Smooth muscle cell (in vitro differentiated cells): ENCODE measurements around the gene CHMP4A. TPM values are rescaled to one million over a fixed set of nuclear protein-coding genes. Genes with fewer than 3 reads are reported as not detected.

ENCODE experiments used
- DNase-seq: peaks from one replicate; lab custom pipeline; 2025; ENCODE audit not compliant: unreplicated experiment; lab: John Stamatoyannopoulos, UW
- H2AFZ ChIP-seq: fragments of 200-600 bp; sonication (generic); 2 replicates; pipeline ENCODE4 v1.6.0; 2016; ENCODE audit warnings: antibody characterized with exemption, low read depth, mild to moderate bottlenecking
- H3F3A ChIP-seq: fragments of 200-600 bp; sonication (generic); 2 replicates; pipeline ENCODE4 v1.6.0; 2017; ENCODE audit warnings: antibody characterized with exemption, low read depth
- H3K27ac ChIP-seq: fragments of 200-600 bp; sonication (generic); 2 replicates; pipeline ENCODE4 v1.5.1; 2016; ENCODE audit warnings: low read depth, mild to moderate bottlenecking
- H3K27me3 ChIP-seq: fragments of 200-600 bp; sonication (generic); 2 replicates; pipeline ENCODE4 v1.6.1; 2016; ENCODE audit warnings: low read depth, mild to moderate bottlenecking
- H3K36me3 ChIP-seq: fragments of 200-600 bp; sonication (generic); 2 replicates; pipeline ENCODE4 v1.5.1; 2016; ENCODE audit warnings: low read depth
- H3K4me1 ChIP-seq: fragments of 200-600 bp; sonication (generic); 2 replicates; pipeline ENCODE4 v1.5.1; 2016; ENCODE audit warnings: low read depth
- H3K4me2 ChIP-seq: fragments of 200-600 bp; sonication (generic); 2 replicates; pipeline ENCODE4 v1.6.0; 2016; ENCODE audit warnings: mild to moderate bottlenecking
- H3K4me3 ChIP-seq: fragments of 200-600 bp; sonication (generic); 2 replicates; pipeline ENCODE4 v1.5.1; 2016; ENCODE audit warnings: mild to moderate bottlenecking
- H3K79me2 ChIP-seq: fragments of 200-600 bp; sonication (generic); 2 replicates; pipeline ENCODE4 v1.6.0; 2016; ENCODE audit warnings: low read depth, mild to moderate bottlenecking
- H3K9ac ChIP-seq: fragments of 200-600 bp; sonication (generic); 2 replicates; pipeline ENCODE4 v1.6.0; 2016; ENCODE audit warnings: low read depth
- H3K9me3 ChIP-seq: fragments of 200-600 bp; sonication (generic); replicated peaks from 2 replicates; pipeline ENCODE4 v1.5.1; 2016; ENCODE audit warnings: low read depth
- H4K20me1 ChIP-seq: fragments of 200-600 bp; sonication (generic); 2 replicates; pipeline ENCODE4 v1.6.0; 2016; ENCODE audit warnings: low read depth
- WGBS: methylation state at CpG from one replicate; pipeline ENCODE4 v1.1.7; 2016; ENCODE audit warnings: low lambda C conversion rate; 5-methylcytosine and 5-hydroxymethylcytosine counted together
- polyA plus RNA-seq: library from polyadenylated mRNA; unstranded; fragments of >200 nt; fragmentation: Nextera tagmentation; extraction: Ambion mirVana; gene quantifications from 2 replicates; pipeline ENCODE4 v1.2.1, GENCODE V29; 2016
- total RNA-seq: library from RNA; depleted of rRNA; stranded (reverse); fragments of >200 nt; gene quantifications from 2 replicates; pipeline ENCODE4 v1.2.3, GENCODE V29; 2014
- TF ChIP-seq, protein P1 (sequence below): fragments of 200-600 bp; sonication (generic); IDR thresholded peaks from 2 replicates; pipeline ENCODE4 v1.5.1; 2017; ENCODE audit warnings: borderline replicate concordance, mild to moderate bottlenecking, antibody characterized with exemption; ENCODE audit not compliant: insufficient read depth, poor library complexity, severe bottlenecking

The CHMP4A gene
- total and polyA plus RNA-seq, 2 experiments from 2014 or later = 29.7 to 46.8 TPM

DNA sequence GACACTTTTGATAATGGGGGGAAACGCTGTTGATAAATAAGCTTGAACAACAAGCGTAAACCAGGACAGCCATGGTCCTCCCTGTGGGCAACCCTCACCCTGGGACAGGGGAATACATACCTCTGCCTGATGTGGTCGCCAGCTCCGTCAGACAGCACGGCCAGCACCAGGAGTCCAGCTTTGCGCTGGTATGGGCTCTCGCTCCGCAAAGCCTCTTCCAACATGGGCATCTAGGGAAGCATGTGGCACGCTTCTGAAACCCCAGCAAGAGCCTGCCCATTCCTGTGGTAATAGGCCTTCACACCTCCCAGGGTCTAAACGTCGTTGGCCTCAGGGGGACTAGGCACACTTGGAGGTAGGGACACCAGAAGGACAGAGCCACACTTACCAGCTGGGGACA, 27.5 kb downstream of the CHMP4A start:
- WGBS = 96% methylated on average over 11 of the region's 11 CpGs
- Histone ChIP-seq H3K4me1 (peaks cover 11% of the 10 kb centered on the region), H3K9me3 (no peaks in the 10 kb centered on the region), H3K4me2 (no peak overlapping the region), H3K9ac (no peak overlapping the region), H2AFZ (no peak overlapping the region), H3F3A (peaks cover 10% of the 10 kb centered on the region), H3K4me3 (no peak overlapping the region), H3K27me3 (no peaks in the 10 kb centered on the region), H3K36me3 (no peaks in the 10 kb centered on the region), H4K20me1 (no peaks in the 10 kb centered on the region), H3K27ac (no peak overlapping the region), H3K79me2 (peaks cover 9% of the 10 kb centered on the region)
- TF ChIP-seq, protein P1, sequence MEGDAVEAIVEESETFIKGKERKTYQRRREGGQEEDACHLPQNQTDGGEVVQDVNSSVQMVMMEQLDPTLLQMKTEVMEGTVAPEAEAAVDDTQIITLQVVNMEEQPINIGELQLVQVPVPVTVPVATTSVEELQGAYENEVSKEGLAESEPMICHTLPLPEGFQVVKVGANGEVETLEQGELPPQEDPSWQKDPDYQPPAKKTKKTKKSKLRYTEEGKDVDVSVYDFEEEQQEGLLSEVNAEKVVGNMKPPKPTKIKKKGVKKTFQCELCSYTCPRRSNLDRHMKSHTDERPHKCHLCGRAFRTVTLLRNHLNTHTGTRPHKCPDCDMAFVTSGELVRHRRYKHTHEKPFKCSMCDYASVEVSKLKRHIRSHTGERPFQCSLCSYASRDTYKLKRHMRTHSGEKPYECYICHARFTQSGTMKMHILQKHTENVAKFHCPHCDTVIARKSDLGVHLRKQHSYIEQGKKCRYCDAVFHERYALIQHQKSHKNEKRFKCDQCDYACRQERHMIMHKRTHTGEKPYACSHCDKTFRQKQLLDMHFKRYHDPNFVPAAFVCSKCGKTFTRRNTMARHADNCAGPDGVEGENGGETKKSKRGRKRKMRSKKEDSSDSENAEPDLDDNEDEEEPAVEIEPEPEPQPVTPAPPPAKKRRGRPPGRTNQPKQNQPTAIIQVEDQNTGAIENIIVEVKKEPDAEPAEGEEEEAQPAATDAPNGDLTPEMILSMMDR = no peak
- DNase-seq = no peak

DNA sequence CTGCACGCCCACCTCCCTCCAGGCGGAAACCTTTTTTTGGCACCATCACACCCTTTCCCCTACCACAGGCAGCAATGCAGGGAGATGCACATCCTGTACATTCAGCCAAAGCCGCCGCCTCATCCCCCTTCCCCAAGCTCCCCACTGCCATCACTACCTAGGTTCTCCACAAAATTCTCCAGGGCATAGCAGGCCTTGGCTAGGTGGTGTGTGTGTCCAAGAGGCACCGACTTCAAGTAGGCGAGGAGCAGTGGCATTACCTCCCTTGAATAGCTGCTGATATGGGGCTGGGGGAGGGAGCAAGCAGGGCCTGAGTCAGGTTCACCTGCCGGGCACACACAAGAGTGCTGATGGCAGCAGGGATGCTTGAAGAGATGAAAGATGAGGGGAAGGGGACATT, 28.3 kb downstream of the CHMP4A start:
- Histone ChIP-seq H3K9me3 (no peaks in the 10 kb centered on the region), H3K27ac (no peak overlapping the region)

DNA sequence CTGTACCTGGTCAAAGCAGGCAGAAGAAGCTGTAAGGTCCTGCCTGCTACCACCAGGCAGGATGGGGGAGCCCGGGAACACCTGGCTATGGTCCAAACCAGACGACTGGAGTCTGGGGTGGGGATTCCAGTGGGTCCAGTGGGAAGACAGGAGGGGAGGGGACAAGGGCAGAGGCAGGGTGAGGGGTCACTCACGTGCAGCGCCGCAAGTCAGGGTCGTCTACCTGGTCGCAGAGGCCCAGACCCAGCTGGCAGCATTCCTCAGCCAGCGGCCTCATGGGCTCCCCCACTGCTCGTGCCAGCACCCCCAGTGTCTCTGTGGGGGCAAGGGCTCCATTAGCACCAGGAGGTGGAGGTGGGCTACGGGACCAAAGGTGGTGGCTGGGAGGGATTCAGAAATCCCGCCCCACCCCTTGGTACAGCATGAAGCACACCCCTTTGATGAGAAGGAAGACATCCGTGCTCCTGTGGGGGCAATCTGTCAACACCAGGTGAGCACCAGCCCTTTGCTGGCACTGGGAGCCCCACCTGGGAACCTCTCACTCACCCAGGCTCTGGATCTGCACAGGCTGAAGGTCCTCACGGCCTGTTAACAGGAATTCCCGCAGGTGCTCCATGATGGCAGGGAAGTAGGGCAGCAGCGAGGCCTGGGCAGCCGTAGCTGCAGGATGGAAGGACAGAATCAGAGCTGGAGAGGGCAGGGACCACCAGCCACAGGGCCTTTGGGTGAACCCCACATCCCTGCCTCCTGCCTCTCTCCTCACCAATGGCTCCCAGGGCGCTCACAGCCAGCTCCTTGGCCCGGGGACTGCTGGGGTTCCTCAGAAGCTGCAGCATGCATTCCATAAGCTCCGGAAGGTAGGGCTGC, 29.0 kb downstream of the CHMP4A start:
- H3K4me1 ChIP-seq = peaks cover 11% of the 10 kb centered on the region
- H3K79me2 ChIP-seq = peaks cover 9% of the 10 kb centered on the region
- TF ChIP-seq, protein P1 = no peak
- H3K4me3 ChIP-seq = no peak overlapping the region
- H3K27me3 ChIP-seq = no peaks in the 10 kb centered on the region
- H3F3A ChIP-seq = peaks cover 5% of the 10 kb centered on the region
- 95% methylated on average over 19 of the region's 19 CpGs for WGBS
- H3K27ac ChIP-seq = no peak overlapping the region
- H3K36me3 ChIP-seq = no peaks in the 10 kb centered on the region
- no peak overlapping the region for H3K4me2 ChIP-seq
- no peak for DNase-seq
- H3K9me3 ChIP-seq = no peaks in the 10 kb centered on the region
- no peaks in the 10 kb centered on the region for H4K20me1 ChIP-seq
- no peak overlapping the region for H2AFZ ChIP-seq
- no peak overlapping the region for H3K9ac ChIP-seq

More for the DNA sequence above, 28.3 kb downstream of the CHMP4A start:
- Histone ChIP-seq H3K79me2 (peaks cover 9% of the 10 kb centered on the region), H3F3A (peaks cover 10% of the 10 kb centered on the region), H3K36me3 (no peaks in the 10 kb centered on the region), H4K20me1 (no peaks in the 10 kb centered on the region), H3K27me3 (no peaks in the 10 kb centered on the region), H3K4me1 (peaks cover 11% of the 10 kb centered on the region), H3K9ac (no peak overlapping the region), H2AFZ (no peak overlapping the region), H3K4me2 (no peak overlapping the region), H3K4me3 (no peak overlapping the region)
- WGBS = 99% methylated on average over 7 of the region's 7 CpGs
- DNase-seq = no peak
- TF ChIP-seq, protein P1 = no peak
